Measurements from ENCODE around the gene PLXNA4. TPM values are rescaled to one million over a fixed set of nuclear protein-coding genes. Genes with fewer than 3 reads are reported as not detected.
"Not testable (repeated sequence)": the region's sequence is repeated elsewhere in the genome, so short reads cannot be mapped to it uniquely, and the experiment has no call there.

The PLXNA4 gene
- total RNA-seq, 1 experiment from 2014 or later, result 11.2 TPM

GRCh38 chr7:132181371-132181770 lies 394.9 kb downstream of the PLXNA4 start:
- Histone ChIP-seq H3K36me3 (no peaks in the 10 kb centered on the region), H3K4me1 (no peaks in the 10 kb centered on the region), H3K4me3 (no peak overlapping the region), H3K27ac (no peak overlapping the region), H3K9me3 (replicated peaks) (no peaks in the 10 kb centered on the region), H3K27me3 (no peaks in the 10 kb centered on the region)
- DNase-seq, result no peak

- no peak overlapping the region for H3K27ac ChIP-seq
- H3K4me3 ChIP-seq, result no peak overlapping the region
- no peak for DNase-seq
- H3K4me1 ChIP-seq, result no peaks in the 10 kb centered on the region
- H3K27me3 ChIP-seq, result no peaks in the 10 kb centered on the region
- no peaks in the 10 kb centered on the region for H3K36me3 ChIP-seq
- H3K9me3 ChIP-seq (replicated peaks), result no peaks in the 10 kb centered on the region
Observed at GRCh38 chr7:132180481-132180880, 395.8 kb downstream of the PLXNA4 start.

DNA sequence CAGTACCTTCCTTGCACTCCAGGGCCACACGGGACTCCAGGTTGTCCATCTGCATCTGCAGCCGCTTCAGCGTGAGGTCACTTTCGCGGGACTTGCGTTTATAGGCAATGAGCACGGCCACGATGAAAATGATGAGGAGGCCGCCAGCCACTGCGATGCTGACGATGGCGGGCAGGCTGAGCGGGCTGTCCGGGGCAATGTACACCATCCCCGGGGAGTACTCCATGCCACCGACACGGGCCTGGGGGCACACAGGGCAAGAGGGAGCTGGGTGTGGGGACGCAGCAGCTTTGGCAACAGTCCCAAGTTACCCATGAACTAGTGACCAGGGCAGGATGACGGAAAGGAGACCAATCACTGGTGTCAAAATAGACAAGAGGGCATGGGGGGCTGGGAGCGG lies 396.6 kb downstream of the PLXNA4 start:
- Histone ChIP-seq H3K4me3 (no peak overlapping the region), H3K27me3 (no peaks in the 10 kb centered on the region), H3K4me1 (no peaks in the 10 kb centered on the region), H3K36me3 (no peaks in the 10 kb centered on the region), H3K9me3 (replicated peaks) (no peaks in the 10 kb centered on the region), H3K27ac (no peak overlapping the region)
- no peak for DNase-seq

DNA sequence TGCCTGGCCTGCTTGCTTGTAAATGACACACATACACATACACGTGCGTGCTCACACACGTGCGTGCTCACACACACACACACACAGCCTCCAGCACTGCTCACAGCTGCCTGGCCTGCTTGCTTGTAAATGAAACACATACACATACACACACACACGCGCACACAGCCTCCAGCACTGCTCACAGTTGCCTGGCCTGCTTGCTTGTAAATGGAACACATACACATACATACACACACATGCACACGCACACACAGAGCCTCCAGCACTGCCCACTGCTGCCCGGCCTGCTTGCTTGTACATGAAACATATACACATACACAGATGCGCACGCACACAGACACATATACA lies 397.2 kb downstream of the PLXNA4 start:
- DNase-seq, result no peak
- H3K36me3 ChIP-seq, result no peaks in the 10 kb centered on the region
- no peaks in the 10 kb centered on the region for H3K9me3 ChIP-seq (replicated peaks)
- H3K27me3 ChIP-seq, result no peaks in the 10 kb centered on the region
- no peak overlapping the region for H3K27ac ChIP-seq
- no peaks in the 10 kb centered on the region for H3K4me1 ChIP-seq
- H3K4me3 ChIP-seq, result no peak overlapping the region

DNA sequence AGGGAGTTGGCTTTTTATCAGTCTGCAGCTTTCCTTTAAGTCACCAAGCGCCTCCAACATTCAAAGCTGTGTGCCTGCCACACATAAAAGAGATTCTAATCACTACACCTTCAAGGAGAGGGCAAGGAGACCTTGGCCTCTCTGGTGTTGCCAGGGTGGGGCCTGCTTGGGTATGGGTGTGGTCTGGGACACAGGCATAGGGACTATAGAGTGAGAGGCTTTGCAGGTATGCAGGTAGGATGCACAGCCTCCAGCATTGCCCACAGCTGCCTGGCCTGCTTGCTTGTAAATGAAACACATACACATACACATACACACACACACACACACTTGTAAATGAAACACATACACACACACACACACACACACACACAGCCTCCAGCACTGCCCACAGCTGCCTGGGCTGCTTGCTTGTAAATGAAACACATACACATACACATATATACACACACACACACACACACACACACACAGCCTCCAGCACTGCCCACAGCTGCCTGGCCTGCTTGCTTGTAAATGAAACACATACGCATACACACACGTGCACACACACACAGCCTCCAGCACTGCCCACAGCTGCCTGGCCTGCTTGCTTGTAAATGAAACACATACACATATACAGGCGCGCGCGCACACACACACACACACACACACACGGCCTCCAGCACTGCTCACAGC lies 397.7 kb downstream of the PLXNA4 start:
- H3K27ac ChIP-seq; DNase-seq; H3K27me3 ChIP-seq; H3K4me3 ChIP-seq; H3K36me3 ChIP-seq; H3K9me3 ChIP-seq (replicated peaks); H3K4me1 ChIP-seq: not testable (repeated sequence)

GRCh38 chr7:132177708-132178401 lies 398.4 kb downstream of the PLXNA4 start:
- no peaks in the 10 kb centered on the region for H3K4me1 ChIP-seq
- DNase-seq, result no peak
- H3K9me3 ChIP-seq (replicated peaks), result no peaks in the 10 kb centered on the region
- no peaks in the 10 kb centered on the region for H3K36me3 ChIP-seq
- H3K27ac ChIP-seq, result no peak overlapping the region
- H3K27me3 ChIP-seq, result no peaks in the 10 kb centered on the region
- H3K4me3 ChIP-seq, result no peak overlapping the region

GRCh38 chr7:132176719-132177118 lies 399.6 kb downstream of the PLXNA4 start:
- no peak for DNase-seq
- no peaks in the 10 kb centered on the region for H3K9me3 ChIP-seq (replicated peaks)
- no peaks in the 10 kb centered on the region for H3K4me1 ChIP-seq
- no peak overlapping the region for H3K4me3 ChIP-seq
- H3K27me3 ChIP-seq, result no peaks in the 10 kb centered on the region
- no peaks in the 10 kb centered on the region for H3K36me3 ChIP-seq
- no peak overlapping the region for H3K27ac ChIP-seq

DNA sequence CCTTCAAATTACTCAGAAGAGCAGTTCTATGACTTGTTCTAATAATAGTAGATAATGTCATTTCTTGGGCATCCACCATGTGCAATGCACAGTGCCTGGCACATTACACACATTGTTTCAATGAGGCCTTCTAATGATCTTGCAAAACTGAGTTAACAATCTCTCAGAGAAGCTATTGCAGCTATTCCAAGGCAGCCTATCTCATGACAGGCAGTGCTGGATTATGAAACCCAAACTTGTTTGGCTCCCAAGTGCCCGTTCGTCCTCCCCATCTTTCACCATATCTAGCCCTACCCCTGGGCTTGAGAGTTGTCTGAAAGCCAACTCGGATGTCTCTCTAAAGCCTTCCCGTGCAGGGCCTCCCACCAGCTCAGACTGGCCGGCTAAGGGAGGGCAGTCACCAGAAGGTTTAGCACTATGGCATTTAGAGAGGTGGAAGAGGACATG lies 405.1 kb downstream of the PLXNA4 start:
- no peak for DNase-seq
- no peaks in the 10 kb centered on the region for H3K9me3 ChIP-seq (replicated peaks)
- H3K4me3 ChIP-seq, result no peak overlapping the region
- H3K36me3 ChIP-seq, result no peaks in the 10 kb centered on the region
- H3K4me1 ChIP-seq, result no peaks in the 10 kb centered on the region
- no peak overlapping the region for H3K27ac ChIP-seq
- H3K27me3 ChIP-seq, result no peaks in the 10 kb centered on the region

DNA sequence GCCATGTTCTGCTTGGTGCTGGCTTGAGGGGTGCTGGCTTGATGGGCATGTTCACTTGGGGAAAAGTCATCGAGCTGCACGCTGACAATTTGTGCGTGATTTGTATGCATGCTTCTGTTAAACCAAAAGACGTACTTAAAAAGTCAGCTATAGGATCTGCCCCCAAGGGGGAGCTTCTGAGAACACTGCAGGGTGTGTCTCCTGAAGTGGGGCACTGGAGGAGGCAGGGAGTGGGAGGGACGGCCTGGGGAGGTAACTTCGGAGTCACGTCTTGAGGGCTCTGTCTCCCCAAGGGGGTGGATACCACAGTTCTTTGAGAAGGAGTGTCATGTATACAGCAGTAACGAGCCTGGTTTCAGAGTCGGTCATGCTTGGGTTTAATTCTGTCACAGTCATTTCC lies 406.5 kb downstream of the PLXNA4 start:
- DNase-seq, result no peak

DNA sequence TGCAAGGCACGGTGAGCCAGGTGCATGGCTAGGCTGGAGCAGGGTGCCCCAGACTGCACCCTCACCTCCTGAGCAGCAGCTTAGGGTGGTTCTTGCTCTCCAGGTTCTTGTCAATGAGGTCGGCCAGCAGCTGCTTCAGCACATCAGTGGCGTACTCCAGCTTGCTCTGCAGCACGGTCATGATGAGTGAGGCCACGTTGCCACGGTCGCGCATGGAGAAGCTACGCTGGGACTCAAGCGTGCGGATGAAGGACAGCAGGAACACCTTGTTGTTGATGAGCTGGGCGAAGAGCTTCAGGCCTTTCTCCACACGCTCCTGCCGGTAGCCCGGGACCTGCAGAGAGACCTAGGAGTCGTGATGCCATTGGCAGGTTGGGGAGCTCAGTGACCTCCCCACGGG lies 408.0 kb downstream of the PLXNA4 start:
- H3K36me3 ChIP-seq, result no peaks in the 10 kb centered on the region

More for the DNA sequence above, 406.5 kb downstream of the PLXNA4 start:
- no peak overlapping the region for H3K27ac ChIP-seq
- no peaks in the 10 kb centered on the region for H3K4me1 ChIP-seq
- H3K4me3 ChIP-seq, result no peak overlapping the region
- H3K9me3 ChIP-seq (replicated peaks), result no peaks in the 10 kb centered on the region
- no peaks in the 10 kb centered on the region for H3K36me3 ChIP-seq
- no peaks in the 10 kb centered on the region for H3K27me3 ChIP-seq

GRCh38 chr7:132165695-132166094 lies 410.6 kb downstream of the PLXNA4 start:
- H3K36me3 ChIP-seq; H3K4me3 ChIP-seq; H3K9me3 ChIP-seq (replicated peaks); DNase-seq; H3K4me1 ChIP-seq; H3K27me3 ChIP-seq; H3K27ac ChIP-seq: not testable (repeated sequence)

More for the DNA sequence above, 408.0 kb downstream of the PLXNA4 start:
- Histone ChIP-seq H3K4me1 (no peaks in the 10 kb centered on the region), H3K27ac (no peak overlapping the region), H3K4me3 (no peak overlapping the region), H3K9me3 (replicated peaks) (no peaks in the 10 kb centered on the region), H3K27me3 (no peaks in the 10 kb centered on the region)
- DNase-seq, result no peak

GRCh38 chr7:132164558-132165125 lies 411.6 kb downstream of the PLXNA4 start:
- DNase-seq, result no peak
- Histone ChIP-seq H3K9me3 (replicated peaks) (no peaks in the 10 kb centered on the region), H3K4me1 (no peaks in the 10 kb centered on the region), H3K36me3 (no peaks in the 10 kb centered on the region), H3K4me3 (no peak overlapping the region), H3K27ac (no peak overlapping the region), H3K27me3 (no peaks in the 10 kb centered on the region)

- Histone ChIP-seq H3K36me3 (no peaks in the 10 kb centered on the region), H3K4me3 (no peak overlapping the region)
Observed at GRCh38 chr7:132162556-132163144, 413.6 kb downstream of the PLXNA4 start.

GRCh38 chr7:132161976-132162375 lies 414.3 kb downstream of the PLXNA4 start:
- no peaks in the 10 kb centered on the region for H3K36me3 ChIP-seq

More at GRCh38 chr7:132162556-132163144, 413.6 kb downstream of the PLXNA4 start:
- H3K9me3 ChIP-seq (replicated peaks), result no peaks in the 10 kb centered on the region
- H3K27me3 ChIP-seq, result no peaks in the 10 kb centered on the region
- no peak overlapping the region for H3K27ac ChIP-seq
- no peaks in the 10 kb centered on the region for H3K4me1 ChIP-seq
- no peak for DNase-seq

GRCh38 chr7:132161533-132161915 lies 414.7 kb downstream of the PLXNA4 start:
- no peak for DNase-seq
- H3K27ac ChIP-seq, result no peak overlapping the region
- no peaks in the 10 kb centered on the region for H3K9me3 ChIP-seq (replicated peaks)
- no peaks in the 10 kb centered on the region for H3K4me1 ChIP-seq
- H3K36me3 ChIP-seq, result no peaks in the 10 kb centered on the region
- H3K4me3 ChIP-seq, result no peak overlapping the region
- no peaks in the 10 kb centered on the region for H3K27me3 ChIP-seq

More at GRCh38 chr7:132161976-132162375, 414.3 kb downstream of the PLXNA4 start:
- H3K27ac ChIP-seq, result no peak overlapping the region
- H3K4me3 ChIP-seq, result no peak overlapping the region
- H3K4me1 ChIP-seq, result no peaks in the 10 kb centered on the region
- no peaks in the 10 kb centered on the region for H3K27me3 ChIP-seq
- no peak for DNase-seq
- no peaks in the 10 kb centered on the region for H3K9me3 ChIP-seq (replicated peaks)
